ENCODE results near the gene PTPRE.

PTPRE gene

GRCh38 chr10:128064108-128064969 lies 157.4 kb downstream of the PTPRE start:
- no peak for FAIRE-seq

- no peak for FAIRE-seq
Observed at GRCh38 chr10:128064970-128065580, 158.2 kb downstream of the PTPRE start.

GRCh38 chr10:128065881-128066534 lies 159.1 kb downstream of the PTPRE start:
- no peak for FAIRE-seq

GRCh38 chr10:128066870-128067382 lies 160.0 kb downstream of the PTPRE start:
- no peak for FAIRE-seq

GRCh38 chr10:128067691-128068397 lies 160.9 kb downstream of the PTPRE start:
- no peak for FAIRE-seq

GRCh38 chr10:128068398-128069285 lies 161.7 kb downstream of the PTPRE start:
- no peak for FAIRE-seq

GRCh38 chr10:128069351-128070051 lies 162.6 kb downstream of the PTPRE start:
- FAIRE-seq: peak; percentile 61

- FAIRE-seq: no peak
Observed at GRCh38 chr10:128070161-128070560, 163.3 kb downstream of the PTPRE start.

GRCh38 chr10:128070721-128071416 lies 164.0 kb downstream of the PTPRE start:
- no peak for FAIRE-seq

- no peak for FAIRE-seq
Observed at GRCh38 chr10:128071417-128071782, 164.5 kb downstream of the PTPRE start.

GRCh38 chr10:128072046-128072445 lies 165.1 kb downstream of the PTPRE start:
- no peak for FAIRE-seq

GRCh38 chr10:128072941-128073645 lies 166.2 kb downstream of the PTPRE start:
- FAIRE-seq: no peak

- FAIRE-seq: no peak
Observed at GRCh38 chr10:128073890-128074289, 167.0 kb downstream of the PTPRE start.

- FAIRE-seq: no peak
Observed at GRCh38 chr10:128074589-128074988, 167.7 kb downstream of the PTPRE start.

- FAIRE-seq: no peak
Observed at GRCh38 chr10:128077155-128077875, 170.4 kb downstream of the PTPRE start.

- no peak for FAIRE-seq
Observed at GRCh38 chr10:128078136-128078969, 171.4 kb downstream of the PTPRE start.

- no peak for FAIRE-seq
Observed at GRCh38 chr10:128080231-128080630, 173.3 kb downstream of the PTPRE start.

- no peak for FAIRE-seq
Observed at GRCh38 chr10:128080641-128081040, 173.7 kb downstream of the PTPRE start.
